HG03135 (cell line): ENCODE results near the gene MYO1E.
"Not testable (repeated sequence)": the region's sequence is repeated elsewhere in the genome, so short reads cannot be mapped to it uniquely, and the experiment has no call there.

Source experiments
- ATAC-seq: cut with Tn5 transposase; IDR thresholded peaks from one replicate; pipeline ENCODE4 v1.9.1; 2021; ENCODE audit warnings: mild to moderate bottlenecking, moderate library complexity; ENCODE audit not compliant: unreplicated experiment

The MYO1E gene

DNA sequence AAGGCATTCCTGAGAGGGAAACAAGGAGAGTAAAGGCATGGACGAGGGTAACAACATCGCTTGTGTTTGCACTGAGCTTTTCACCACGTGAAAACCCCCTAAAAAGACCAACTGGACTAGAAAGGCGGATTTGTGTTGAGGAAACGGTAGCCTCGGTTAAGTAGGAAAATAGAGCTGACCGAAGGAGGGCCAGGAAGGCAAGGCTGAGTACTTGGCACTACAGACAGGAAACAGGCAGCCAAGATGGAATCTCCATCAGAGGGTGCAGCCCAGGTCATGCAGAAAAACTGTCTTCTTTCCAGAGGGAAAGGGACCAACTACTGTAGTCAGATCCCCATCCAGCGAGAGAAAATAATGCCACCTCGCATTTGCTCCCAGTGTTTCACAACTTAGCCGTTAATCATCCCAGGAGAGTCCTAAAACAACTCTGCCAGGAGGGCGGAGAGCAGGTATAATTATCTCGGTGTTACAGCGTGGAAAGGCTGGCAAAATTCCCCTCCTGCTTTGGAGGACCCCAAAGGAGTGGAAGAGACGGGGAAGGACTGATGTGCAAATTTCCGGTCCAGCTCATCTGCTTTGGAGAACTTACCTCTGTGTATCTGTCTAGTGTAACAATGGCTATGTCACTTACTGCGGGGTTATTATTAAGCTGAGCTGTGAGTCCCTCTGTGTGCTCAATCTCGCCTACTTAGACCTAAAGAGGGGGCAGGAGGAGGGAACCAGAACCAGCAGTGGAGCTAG is 77.2 kb downstream of the MYO1E start:
- ATAC-seq: no peak

DNA sequence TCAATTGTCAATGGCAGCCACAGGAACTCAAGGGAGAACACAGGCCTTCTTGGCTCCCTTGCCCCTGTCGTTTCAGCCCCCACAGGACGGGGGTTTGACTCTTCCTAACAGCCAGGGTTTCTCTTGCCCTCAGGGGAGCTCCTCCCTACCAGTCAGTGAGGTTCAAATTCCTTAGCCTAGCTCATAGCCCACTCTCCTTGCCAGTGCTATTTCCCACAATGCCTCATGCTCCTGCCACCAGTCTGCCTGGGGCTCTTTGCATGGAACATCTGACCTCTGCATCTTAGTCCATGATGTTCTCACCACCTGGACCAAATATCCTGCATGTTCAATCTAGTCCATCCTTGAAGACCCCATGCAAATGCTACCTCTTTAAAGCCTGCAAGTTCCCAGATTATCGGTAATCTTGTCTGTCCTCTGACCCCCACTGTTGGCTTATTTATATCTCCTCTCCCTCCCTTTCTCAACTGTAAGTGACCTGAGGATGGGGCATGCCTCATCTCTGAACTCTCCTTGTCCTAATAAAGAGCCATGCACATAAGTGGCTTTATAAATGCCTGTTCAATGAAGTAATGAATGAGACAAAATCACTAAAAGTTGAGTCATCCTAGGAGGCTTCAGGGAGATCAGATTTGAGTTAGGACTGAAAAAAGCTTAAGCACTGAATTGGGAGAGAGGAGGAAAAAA is 78.0 kb downstream of the MYO1E start:
- ATAC-seq: no peak

DNA sequence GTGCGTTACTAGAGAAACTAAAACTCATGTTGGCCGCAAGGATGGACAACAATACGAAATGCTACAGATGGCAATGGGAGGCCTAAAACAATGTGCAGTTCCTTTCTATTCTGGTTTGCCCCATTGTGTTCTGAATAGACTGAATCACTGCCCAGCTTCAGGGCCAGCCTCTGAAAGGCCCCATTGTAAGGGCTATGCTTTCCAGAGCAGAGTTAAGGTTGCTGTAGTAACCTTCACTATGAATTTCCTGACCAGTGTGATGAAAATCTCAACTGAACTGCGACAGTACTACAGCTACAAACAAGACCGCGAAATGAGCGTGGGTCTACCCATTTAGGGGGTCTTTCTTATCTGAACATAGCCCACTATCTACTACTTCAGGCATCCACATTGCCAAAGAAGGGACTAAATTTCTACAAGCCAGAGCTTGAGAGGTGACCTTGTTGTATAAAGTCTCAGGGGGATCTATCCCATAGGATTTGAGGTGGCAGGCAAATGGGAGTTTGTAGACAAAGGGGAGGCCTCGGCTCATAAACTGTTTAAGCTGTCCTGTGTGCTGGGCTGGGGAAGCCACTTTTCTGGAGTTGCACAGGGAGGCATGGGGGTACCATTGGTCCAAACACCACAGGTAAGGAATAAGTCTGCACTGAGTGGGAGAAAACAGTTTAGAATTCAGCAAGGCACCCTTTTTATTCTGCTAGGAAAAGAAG is 80.1 kb downstream of the MYO1E start:
- ATAC-seq: no peak

GRCh38 chr15:59291213-59291549 is 81.5 kb downstream of the MYO1E start:
- ATAC-seq: no peak

GRCh38 chr15:59290295-59291212 is 82.1 kb downstream of the MYO1E start:
- no peak for ATAC-seq

DNA sequence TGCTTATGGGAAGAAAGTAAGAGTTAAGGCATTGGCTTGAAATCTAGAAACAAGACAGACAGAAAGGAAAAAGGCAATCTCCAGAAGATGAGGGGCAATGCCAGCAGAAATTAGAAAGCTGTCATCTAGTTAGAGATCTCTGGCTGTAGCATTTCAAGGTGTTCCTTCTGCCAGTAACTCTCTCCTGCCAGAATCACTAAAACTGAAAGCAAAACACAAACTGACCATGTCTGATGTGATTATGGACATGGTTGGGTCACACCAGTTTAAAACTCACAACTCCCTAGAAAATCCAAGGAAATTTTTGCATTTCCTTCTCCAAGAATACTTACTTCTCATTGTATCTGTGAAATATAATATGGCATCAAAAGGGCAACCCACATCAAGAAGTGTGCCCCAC is 83.1 kb downstream of the MYO1E start:
- ATAC-seq: no peak

GRCh38 chr15:59283717-59284391 is 88.8 kb downstream of the MYO1E start:
- no peak for ATAC-seq

DNA sequence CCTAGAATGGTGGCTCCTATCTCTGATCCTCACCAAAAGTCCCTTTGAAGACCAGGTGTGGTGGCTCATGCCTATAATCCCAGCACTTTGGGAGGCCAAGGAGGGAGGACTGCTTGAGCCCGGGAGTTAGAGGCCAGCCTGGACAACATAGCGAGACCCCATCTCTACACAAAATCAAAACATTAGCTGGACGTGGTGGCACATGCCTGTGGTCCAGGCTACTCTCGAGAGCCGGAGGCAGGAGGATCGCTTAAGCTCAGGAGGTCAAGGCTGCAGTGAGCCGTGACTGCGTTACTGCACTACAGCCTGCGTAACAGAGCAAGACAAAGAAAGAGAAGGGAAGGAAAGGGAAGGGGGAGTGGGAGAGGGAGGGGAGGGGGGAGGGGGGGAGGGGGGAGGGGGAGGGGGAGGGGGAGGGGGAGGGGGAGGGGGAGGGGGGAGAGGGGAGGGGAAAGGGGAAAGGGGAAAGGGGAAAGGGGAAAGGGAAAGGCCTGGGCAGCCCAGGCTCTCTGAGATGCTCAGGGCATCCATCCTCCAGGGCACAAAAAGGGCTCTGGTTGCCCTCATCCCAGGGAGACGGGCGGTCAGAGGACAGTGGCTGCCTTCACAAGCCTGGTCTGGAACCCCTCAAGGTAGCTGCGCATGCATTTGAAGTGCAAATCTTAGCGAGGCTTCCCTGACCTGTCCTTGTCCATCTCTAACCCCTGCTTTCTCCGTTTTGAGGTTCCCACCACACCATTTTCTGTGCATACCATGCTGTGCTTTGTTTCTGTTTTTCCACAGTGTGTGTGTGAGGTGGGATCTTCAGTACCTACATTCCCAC is 89.9 kb downstream of the MYO1E start:
- no peak for ATAC-seq

GRCh38 chr15:59281699-59282098 is 91.0 kb downstream of the MYO1E start:
- no peak for ATAC-seq

GRCh38 chr15:59280855-59281254 is 91.8 kb downstream of the MYO1E start:
- ATAC-seq: no peak

DNA sequence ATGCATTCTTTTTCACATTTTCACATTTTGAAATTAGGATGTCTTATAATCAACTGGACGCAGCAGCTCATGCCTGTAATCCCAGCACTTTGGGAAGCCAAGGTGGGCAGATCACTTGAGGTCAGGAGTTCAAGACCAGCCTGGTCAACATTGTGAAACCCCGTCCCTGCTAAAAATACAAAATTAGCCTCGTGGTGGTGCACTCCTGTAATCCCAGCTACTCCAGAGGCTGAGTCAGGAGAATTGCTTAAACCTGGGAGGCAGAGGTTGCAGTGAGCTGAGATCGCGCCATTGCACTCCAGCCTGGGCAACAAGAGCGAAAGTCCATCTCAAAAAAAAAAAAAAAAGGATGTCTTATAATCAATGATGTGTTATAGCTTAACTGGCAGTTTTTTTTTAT is 92.4 kb downstream of the MYO1E start:
- ATAC-seq: not testable (repeated sequence)

- ATAC-seq: no peak
Measured at GRCh38 chr15:59279023-59279422, 93.6 kb downstream of the MYO1E start.

- no peak for ATAC-seq
Measured at GRCh38 chr15:59278120-59278519, 94.6 kb downstream of the MYO1E start.

DNA sequence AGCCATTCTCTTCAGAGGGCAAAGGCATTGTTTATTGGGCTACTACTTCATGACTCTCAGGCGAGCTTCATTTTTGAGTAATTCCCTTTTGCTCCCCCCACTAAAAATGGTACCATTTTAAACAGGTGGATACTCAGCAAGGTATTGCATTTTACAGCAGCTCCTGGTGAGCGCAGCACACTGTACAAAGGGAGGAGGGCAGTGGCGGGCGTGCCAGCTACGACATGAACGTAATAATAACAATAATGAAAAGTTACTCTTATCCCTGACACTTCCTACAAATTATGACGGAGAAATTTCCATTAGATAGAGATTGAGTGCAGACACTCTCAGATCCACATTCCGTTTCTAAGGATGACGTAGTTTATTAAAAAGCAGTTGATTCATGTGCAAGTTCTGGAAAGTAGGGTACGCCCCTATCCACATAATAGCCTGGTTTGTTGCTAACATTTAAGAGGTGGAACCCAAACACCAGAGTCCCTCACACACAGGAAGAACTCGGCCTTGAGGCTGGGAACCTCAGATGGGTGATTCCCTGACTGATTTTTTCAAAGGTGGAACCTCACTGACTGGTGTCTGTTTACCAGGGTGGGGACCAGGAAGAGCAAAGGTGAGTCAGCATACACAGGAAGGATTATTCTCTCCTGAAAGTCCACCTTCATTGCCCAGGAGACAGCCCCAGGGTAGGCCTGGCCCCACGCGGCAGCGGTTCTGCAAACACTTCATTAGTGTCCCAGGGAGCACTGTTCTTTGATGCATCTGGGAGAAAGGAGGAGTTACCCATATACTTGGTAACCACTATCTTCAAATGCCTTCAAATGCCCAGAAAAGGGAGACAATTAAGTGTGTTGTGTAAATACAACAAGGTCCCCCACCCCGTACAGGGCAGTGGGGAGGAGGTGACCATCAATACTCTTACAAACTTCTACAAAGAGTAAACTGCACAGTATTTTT is 96.2 kb downstream of the MYO1E start:
- no peak for ATAC-seq

- no peak for ATAC-seq
Measured at GRCh38 chr15:59274126-59274970, 98.3 kb downstream of the MYO1E start.

DNA sequence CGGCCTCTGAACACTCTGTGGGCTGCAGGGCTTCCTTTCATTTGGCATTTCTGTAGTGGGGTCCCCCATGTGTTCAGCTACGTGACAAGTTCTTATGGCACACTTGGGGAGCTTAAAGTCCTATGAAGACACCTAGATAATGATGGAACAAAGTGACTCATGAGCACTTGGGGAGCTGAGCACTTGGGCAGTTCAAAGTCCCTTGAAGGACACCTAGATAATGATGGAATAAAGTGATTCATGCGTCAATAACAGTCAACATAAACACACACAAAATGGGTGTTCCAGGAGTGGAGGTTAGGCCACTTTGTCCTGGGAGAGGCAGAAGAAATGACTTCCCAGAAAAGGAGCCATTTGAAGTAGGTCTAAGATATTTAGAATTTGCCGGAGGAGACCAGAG is 99.4 kb downstream of the MYO1E start:
- no peak for ATAC-seq

DNA sequence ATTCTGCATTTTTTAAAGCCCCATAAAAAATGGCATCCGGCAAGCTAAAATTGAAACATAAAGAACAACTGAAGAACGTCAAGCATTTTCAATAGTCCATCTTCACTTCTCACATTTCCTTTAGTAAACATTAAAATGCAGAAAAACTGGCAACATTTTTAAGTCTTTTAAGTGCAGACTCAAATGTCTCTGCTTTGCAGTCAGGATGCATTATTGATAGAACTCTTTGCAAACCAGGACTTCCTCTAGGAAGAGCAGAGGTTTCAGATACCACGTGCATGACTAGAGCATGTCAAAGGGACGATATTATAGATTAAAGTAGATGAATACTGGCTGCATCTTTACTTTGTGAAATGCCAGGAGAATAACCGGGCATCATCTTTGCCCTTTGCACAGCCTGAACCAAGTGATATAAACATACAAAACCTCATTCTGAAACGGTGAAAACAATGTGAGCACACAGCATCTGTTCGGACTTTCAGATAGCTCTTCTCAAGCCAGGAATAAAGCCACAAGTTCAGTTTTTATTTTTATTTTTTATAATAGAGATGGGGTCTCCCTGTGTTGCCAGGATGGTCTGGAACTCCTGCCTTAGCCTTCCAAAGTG is 101.0 kb downstream of the MYO1E start:
- ATAC-seq: no peak
